Hepatocyte (in vitro differentiated cells): ENCODE results near the gene DRAP1.

ENCODE experiments used
- EZH2phosphoT487 ChIP-seq: fragments of 200-600 bp; sonication (generic); IDR thresholded peaks from one replicate; pipeline ENCODE4 v1.6.1; 2018; ENCODE audit warnings: antibody characterized with exemption, mild to moderate bottlenecking, low read depth, moderate library complexity; ENCODE audit not compliant: unreplicated experiment, severe bottlenecking
- TF ChIP-seq, protein P1 (sequence below): fragments of 200-600 bp; sonication (generic); IDR thresholded peaks from 2 replicates; pipeline ENCODE4 v1.5.1; 2016; ENCODE audit warnings: antibody characterized with exemption, mild to moderate bottlenecking; ENCODE audit not compliant: poor library complexity

DNA sequence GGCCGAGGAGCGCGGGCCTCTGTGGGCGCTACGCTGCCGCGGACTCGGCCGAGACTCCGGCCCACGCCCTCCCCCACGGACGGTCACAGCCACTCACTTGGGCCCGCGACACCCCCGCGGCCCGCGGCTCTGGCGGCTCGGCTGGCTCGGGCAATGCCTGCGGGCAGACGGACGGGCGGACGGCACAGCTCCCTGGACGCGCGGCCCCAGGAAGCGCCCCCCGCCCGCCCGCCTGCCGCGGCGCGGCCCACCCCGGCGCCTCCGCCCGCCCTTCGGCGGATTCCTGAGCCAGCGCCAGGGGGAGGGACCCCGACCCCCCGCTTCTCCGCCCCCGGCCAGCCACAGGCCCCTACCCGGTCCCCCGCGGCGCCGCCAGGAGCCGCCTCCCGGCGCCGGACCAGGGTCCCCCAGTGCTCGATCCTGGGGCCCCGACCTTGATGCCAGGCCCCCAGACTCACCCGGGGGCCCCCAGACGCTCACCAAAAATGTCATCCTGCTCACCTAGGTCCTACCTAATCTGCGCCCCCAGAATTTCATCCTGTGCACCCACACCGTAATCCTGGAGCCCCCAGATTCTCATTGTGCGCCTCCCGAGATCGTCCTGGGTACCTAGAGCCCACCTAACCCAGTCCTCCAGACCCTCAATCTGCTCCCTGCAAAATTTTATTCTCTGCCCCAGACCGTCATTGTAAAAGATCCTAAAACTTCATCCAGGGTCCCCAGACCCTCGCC lies 46.5 kb upstream of the DRAP1 start, which contains the start of gene EFEMP2:
- TF ChIP-seq, protein P1, sequence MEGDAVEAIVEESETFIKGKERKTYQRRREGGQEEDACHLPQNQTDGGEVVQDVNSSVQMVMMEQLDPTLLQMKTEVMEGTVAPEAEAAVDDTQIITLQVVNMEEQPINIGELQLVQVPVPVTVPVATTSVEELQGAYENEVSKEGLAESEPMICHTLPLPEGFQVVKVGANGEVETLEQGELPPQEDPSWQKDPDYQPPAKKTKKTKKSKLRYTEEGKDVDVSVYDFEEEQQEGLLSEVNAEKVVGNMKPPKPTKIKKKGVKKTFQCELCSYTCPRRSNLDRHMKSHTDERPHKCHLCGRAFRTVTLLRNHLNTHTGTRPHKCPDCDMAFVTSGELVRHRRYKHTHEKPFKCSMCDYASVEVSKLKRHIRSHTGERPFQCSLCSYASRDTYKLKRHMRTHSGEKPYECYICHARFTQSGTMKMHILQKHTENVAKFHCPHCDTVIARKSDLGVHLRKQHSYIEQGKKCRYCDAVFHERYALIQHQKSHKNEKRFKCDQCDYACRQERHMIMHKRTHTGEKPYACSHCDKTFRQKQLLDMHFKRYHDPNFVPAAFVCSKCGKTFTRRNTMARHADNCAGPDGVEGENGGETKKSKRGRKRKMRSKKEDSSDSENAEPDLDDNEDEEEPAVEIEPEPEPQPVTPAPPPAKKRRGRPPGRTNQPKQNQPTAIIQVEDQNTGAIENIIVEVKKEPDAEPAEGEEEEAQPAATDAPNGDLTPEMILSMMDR = no peak
- no peak for TF ChIP-seq EZH2phosphoT487
